ENCODE data around the gene PITPNM3. TPM values are rescaled to one million over a fixed set of nuclear protein-coding genes. Genes with fewer than 3 reads are reported as not detected.

The PITPNM3 gene
- total and polyA plus RNA-seq, 2 of the 8 experiments (the other 6 are each of a cell fraction or from before 2014, with no cell fraction given) = 1.7 to 3.1 TPM

GRCh38 chr17:6437956-6438355, 118.4 kb downstream of the PITPNM3 start (continued):
- TF ChIP-seq NANOG (IDR thresholded peaks at IDR 0.05; ENCODE audit: insufficient read depth, low read depth, low read length, poor library complexity, severe bottlenecking) = no peak
